HG03103 (cell line): ENCODE data around the gene SBK1.

Experiments used
- ATAC-seq: cut with Tn5 transposase; IDR thresholded peaks from one replicate; pipeline ENCODE4 v1.9.1; 2021; ENCODE audit warnings: low read depth; ENCODE audit not compliant: unreplicated experiment

The SBK1 gene

GRCh38 chr16:28280881-28281836, 11.2 kb upstream of the SBK1 start:
- no peak for ATAC-seq

GRCh38 chr16:28282045-28282444, 10.3 kb upstream of the SBK1 start:
- no peak for ATAC-seq

GRCh38 chr16:28283173-28283572, 9.2 kb upstream of the SBK1 start:
- ATAC-seq, result no peak

GRCh38 chr16:28283798-28284577, 8.3 kb upstream of the SBK1 start:
- no peak for ATAC-seq

GRCh38 chr16:28285649-28286048, 6.7 kb upstream of the SBK1 start:
- no peak for ATAC-seq

- no peak for ATAC-seq
Measured at GRCh38 chr16:28288114-28288513, 4.2 kb upstream of the SBK1 start.

GRCh38 chr16:28289048-28289447, 3.3 kb upstream of the SBK1 start:
- no peak for ATAC-seq

- no peak for ATAC-seq
Measured at GRCh38 chr16:28289939-28290858, 2.1 kb upstream of the SBK1 start.

GRCh38 chr16:28290859-28291254, 1.5 kb upstream of the SBK1 start:
- ATAC-seq, result no peak

- peak; percentile 24 for ATAC-seq
Measured at GRCh38 chr16:28292731-28293600, 641 bp downstream of the SBK1 start.

GRCh38 chr16:28293601-28293960, 1.3 kb downstream of the SBK1 start:
- ATAC-seq, result no peak

GRCh38 chr16:28294201-28294600, 1.9 kb downstream of the SBK1 start:
- no peak for ATAC-seq

GRCh38 chr16:28295276-28295675, 3.0 kb downstream of the SBK1 start:
- ATAC-seq, result no peak

- no peak for ATAC-seq
Measured at GRCh38 chr16:28297308-28297707, 5.0 kb downstream of the SBK1 start.

GRCh38 chr16:28297784-28298510, 5.6 kb downstream of the SBK1 start:
- no peak for ATAC-seq

GRCh38 chr16:28298511-28298878, 6.2 kb downstream of the SBK1 start:
- no peak for ATAC-seq

GRCh38 chr16:28300327-28300726, 8.0 kb downstream of the SBK1 start:
- no peak for ATAC-seq

GRCh38 chr16:28301154-28301553, 8.8 kb downstream of the SBK1 start:
- ATAC-seq, result no peak

- no peak for ATAC-seq
Measured at GRCh38 chr16:28301620-28302019, 9.3 kb downstream of the SBK1 start.
